Chondrocyte (in vitro differentiated cells): Measurements from ENCODE around the gene TXN. TPM values are rescaled to one million over a fixed set of nuclear protein-coding genes. Genes with fewer than 3 reads are reported as not detected.

Source experiments
- DNase-seq: peaks from one replicate; pipeline ENCODE4 v3.0.0; 2021; ENCODE audit warnings: mixed read lengths, low spot score
- H3K27ac Mint-ChIP-seq: one replicate; pipeline ENCODE4 v1.8.0; 2021; ENCODE audit warnings: mild to moderate bottlenecking, moderate library complexity, mixed read lengths; ENCODE audit not compliant: unreplicated experiment
- H3K27me3 Mint-ChIP-seq: 2 replicates; pipeline ENCODE4 v1.8.0; 2021; ENCODE audit warnings: low read depth, mixed read lengths
- H3K36me3 Mint-ChIP-seq: 2 replicates; pipeline ENCODE4 v1.8.0; 2021; ENCODE audit warnings: low read depth, mixed read lengths
- H3K4me1 Mint-ChIP-seq: 2 replicates; pipeline ENCODE4 v1.8.0; 2021; ENCODE audit warnings: low read depth, mild to moderate bottlenecking, mixed read lengths
- H3K4me3 Mint-ChIP-seq: one replicate; pipeline ENCODE4 v1.8.0; 2021; ENCODE audit warnings: mild to moderate bottlenecking, moderate library complexity, mixed read lengths; ENCODE audit not compliant: unreplicated experiment
- H3K9me3 Mint-ChIP-seq: 2 replicates; pipeline ENCODE4 v1.8.0; 2021; ENCODE audit warnings: low read depth, mixed read lengths
- CTCF ChIP-seq: fragments of 200-600 bp; sonication (generic); IDR thresholded peaks from 2 replicates; pipeline ENCODE4 v1.5.0; 2021; ENCODE audit warnings: antibody characterized with exemption, mild to moderate bottlenecking, moderate library complexity
- total RNA-seq: library from RNA; stranded (reverse); gene quantifications from 3 replicates; pipeline ENCODE4 v1.2.1, GENCODE V29; 2021

The TXN gene
- total RNA-seq, 1 donor from 2014 or later: 188 TPM

- Mint-ChIP-seq H3K36me3 (no peaks in the 10 kb centered on the region), H3K4me3 (no peak overlapping the region), H3K9me3 (no peaks in the 10 kb centered on the region), H3K27ac (peak overlapping the region; percentile 96), H3K27me3 (no peaks in the 10 kb centered on the region), H3K4me1 (peaks cover 39% of the 10 kb centered on the region)
- DNase-seq: no peak
- TF ChIP-seq CTCF: no peak
These were observed 1.6 kb upstream of the TXN start for GRCh38 chr9:110257956-110258355.

- no peak for DNase-seq
- Mint-ChIP-seq H3K9me3 (no peaks in the 10 kb centered on the region), H3K27ac (peak overlapping the region; percentile 96), H3K4me3 (peak overlapping the region; percentile 92), H3K36me3 (no peaks in the 10 kb centered on the region), H3K27me3 (no peaks in the 10 kb centered on the region), H3K4me1 (peaks cover 46% of the 10 kb centered on the region)
- peak; percentile 9 for TF ChIP-seq CTCF
These were observed 962 bp upstream of the TXN start for GRCh38 chr9:110257097-110257841.

GRCh38 chr9:110255463-110256379, 586 bp downstream of the TXN start:
- no peaks in the 10 kb centered on the region for H3K36me3 Mint-ChIP-seq
- H3K27me3 Mint-ChIP-seq: no peaks in the 10 kb centered on the region
- TF ChIP-seq CTCF: peak; percentile 21
- peak; percentile 92 for DNase-seq
- H3K4me1 Mint-ChIP-seq: peaks cover 51% of the 10 kb centered on the region
- peak overlapping the region; percentile 92 for H3K4me3 Mint-ChIP-seq
- H3K9me3 Mint-ChIP-seq: no peaks in the 10 kb centered on the region
- H3K27ac Mint-ChIP-seq: peak overlapping the region; percentile 93

GRCh38 chr9:110255034-110255462, 1.3 kb downstream of the TXN start:
- TF ChIP-seq CTCF: no peak
- H3K9me3 Mint-ChIP-seq: no peaks in the 10 kb centered on the region
- H3K27me3 Mint-ChIP-seq: no peaks in the 10 kb centered on the region
- H3K36me3 Mint-ChIP-seq: peaks cover 2% of the 10 kb centered on the region
- peak overlapping the region; percentile 92 for H3K4me3 Mint-ChIP-seq
- no peak for DNase-seq
- H3K4me1 Mint-ChIP-seq: peaks cover 51% of the 10 kb centered on the region
- peak overlapping the region; percentile 93 for H3K27ac Mint-ChIP-seq

- Mint-ChIP-seq H3K27ac (peak overlapping the region; percentile 93), H3K4me3 (peak overlapping the region; percentile 92), H3K9me3 (no peaks in the 10 kb centered on the region), H3K36me3 (peaks cover 4% of the 10 kb centered on the region), H3K27me3 (no peaks in the 10 kb centered on the region), H3K4me1 (peaks cover 51% of the 10 kb centered on the region)
- DNase-seq: no peak
- TF ChIP-seq CTCF: no peak
These were observed 1.8 kb downstream of the TXN start for GRCh38 chr9:110254500-110254899.
